Occipital lobe (tissue), 2 donors: Measurements from ENCODE around the gene PPP2CA. TPM values are rescaled to one million over a fixed set of nuclear protein-coding genes. Genes with fewer than 3 reads are reported as not detected.
"Not testable (repeated sequence)": the region's sequence is repeated elsewhere in the genome, so short reads cannot be mapped to it uniquely, and the experiment has no call there.

Experiments
- DNase-seq: peaks from one replicate; lab custom pipeline; 2025; lab: John Stamatoyannopoulos, UW
- total RNA-seq: library from RNA; depleted of rRNA; stranded (reverse); fragments of >200 nt; gene quantifications from one replicate; pipeline ENCODE4 v1.2.3, GENCODE V29; 2014

The PPP2CA gene
- total RNA-seq, 1 donor from 2014 or later = 128 TPM

DNA sequence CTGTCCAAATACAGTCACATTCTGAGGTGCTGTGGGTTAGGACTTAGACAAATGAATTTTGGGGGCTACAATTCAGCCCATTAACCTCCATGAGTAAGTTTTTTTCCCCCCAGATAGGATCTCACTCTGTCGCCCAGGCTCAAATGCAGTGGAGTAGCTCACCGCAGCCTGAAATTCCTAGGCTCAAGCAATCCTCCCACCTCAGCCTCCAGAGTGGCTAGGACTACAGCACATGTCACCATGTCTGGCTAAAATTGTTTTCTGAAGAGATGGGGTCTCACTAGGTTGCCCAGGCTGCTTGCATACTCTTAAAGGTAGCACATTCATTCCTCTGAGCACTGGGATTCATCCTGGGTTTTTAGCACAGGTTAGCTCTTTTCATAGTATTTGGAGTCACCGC is 22.2 kb downstream of the PPP2CA start:
- DNase-seq = no peak

DNA sequence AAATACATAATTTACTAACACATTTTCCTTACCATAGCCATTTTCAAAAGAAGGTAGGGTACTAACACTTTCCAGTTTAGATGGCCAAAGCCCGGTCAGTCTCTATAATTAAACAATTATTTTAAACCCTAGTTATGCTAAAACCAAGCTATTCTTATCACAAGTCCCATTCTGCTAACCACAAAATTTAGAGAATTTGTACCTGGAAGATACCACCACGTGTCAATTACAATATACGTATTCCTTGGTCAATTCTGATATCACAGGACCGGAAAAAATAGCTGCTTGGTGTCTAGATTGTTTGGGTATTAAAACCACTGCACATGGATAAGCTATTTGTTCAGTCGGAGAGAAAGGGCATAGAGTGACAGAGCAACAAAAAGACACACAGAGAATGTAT is 30.2 kb downstream of the PPP2CA start:
- DNase-seq = no peak

DNA sequence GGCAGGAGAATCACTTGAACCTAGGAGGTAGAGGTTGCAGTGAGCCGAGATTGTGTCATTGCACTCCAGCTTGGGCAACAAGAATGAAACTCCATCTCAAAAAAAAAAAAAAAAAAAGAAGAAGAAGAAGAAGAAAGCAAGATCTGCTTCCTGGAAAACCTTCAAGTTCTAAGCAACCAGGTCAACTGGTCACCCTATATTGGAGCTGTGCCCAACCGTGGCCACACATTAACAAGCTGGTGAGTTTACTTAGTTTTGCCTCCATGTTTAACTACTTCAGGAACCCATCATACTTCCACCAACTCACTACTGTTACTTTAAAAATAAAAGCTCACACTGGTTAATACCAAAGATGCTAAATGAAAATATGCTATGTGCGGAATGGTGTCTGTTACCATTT is 36.8 kb downstream of the PPP2CA start:
- DNase-seq = no peak

DNA sequence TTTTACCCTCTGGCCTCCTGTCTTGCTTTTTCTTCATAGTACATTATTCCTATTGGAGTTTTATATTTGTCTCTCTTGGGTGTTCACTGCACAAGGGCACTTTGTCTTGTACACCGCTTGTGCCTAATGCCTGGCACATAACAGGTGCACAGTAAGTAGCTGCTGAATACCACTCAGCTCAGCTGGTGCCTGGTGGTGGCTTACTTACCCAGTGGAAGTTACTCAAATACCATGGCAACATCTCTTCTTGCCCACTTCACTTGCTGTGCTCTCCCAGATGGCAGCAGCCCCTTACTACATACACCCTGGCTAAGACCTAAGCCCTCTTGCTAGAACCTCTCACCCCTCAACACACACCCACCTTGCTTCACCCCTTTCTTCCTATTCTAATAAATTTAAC is 37.8 kb downstream of the PPP2CA start:
- DNase-seq = no peak

DNA sequence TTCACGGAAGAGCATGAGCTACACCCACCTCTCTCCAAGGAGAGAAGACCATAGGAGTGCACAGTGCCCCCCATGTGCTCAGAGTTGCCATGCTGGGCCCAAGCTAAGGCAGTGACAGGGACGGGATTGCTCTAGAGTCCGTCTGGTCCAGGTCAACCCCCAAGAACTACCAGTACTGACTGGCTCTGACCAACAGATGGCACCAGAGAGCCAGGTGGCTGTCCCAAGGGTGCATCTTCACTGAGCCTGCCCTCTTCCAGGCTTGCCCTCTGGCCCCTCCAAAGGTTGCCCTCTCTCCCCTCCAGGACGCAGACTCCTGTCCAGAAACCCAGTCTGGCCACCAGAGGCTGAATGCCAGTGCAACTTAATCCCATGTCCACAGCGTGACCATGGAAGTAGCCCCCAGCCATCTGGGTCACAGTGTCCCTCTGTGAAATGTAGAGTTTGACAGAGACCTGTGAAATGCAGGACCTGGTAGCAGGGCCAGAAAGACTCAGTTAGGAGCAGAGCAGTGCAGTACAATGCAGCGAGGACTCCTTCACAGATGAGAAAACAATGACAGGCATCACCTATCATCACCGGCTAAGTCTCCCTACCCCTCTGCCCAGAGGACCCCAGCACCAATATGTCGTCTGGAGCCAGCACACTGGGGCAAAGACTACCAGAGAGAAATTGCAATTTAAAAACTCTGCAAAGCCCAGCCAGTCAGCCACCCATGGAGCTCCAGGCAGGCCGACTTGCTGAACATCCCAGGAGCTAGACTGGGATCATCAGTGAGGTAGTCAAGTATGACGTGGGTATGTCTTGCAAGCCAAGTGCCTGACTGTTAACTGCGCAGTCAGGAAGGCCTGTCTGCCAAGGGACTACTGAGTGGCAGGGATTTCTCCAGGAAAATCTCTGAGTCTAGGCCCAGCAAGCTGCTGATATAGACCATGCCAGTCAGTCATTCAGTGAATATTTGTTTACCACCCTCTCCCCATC is 41.4 kb downstream of the PPP2CA start:
- peak; percentile 15 for DNase-seq

DNA sequence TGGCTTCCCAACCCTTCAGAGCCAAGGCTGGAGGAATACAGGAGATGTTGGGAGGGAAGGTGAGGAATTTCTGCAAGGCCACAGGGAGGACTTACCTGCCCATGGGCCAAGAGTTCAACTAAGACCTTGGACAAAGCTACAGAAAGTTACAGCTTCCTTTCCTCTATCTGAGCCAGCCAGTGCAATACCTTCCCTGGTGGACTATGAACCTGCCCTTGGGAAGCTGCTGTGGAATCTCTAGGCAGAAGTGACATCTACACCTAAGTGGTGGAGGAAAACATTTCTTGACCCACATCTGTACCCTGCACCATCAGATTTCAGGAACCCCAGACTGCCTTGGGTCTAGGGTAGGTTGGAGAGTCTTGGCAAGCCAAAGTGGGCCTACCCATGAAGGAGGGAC is 42.4 kb downstream of the PPP2CA start:
- DNase-seq = no peak

DNA sequence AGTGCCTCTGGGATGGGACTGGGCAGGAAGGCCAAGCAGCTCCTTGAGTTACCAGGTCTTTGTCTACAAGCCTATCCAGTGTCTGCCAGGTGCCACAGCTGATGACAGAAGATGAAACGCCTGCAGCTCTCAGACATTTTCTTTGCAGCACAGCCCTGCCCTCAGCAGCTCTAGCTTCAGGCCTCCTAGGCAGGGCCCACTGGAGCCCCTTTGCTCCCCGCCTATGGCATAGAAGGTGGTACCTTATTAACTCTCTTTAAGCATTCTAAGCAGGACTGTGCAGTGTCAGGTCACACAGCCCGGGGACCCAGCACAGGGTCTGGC is 47.8 kb downstream of the PPP2CA start:
- DNase-seq = no peak

DNA sequence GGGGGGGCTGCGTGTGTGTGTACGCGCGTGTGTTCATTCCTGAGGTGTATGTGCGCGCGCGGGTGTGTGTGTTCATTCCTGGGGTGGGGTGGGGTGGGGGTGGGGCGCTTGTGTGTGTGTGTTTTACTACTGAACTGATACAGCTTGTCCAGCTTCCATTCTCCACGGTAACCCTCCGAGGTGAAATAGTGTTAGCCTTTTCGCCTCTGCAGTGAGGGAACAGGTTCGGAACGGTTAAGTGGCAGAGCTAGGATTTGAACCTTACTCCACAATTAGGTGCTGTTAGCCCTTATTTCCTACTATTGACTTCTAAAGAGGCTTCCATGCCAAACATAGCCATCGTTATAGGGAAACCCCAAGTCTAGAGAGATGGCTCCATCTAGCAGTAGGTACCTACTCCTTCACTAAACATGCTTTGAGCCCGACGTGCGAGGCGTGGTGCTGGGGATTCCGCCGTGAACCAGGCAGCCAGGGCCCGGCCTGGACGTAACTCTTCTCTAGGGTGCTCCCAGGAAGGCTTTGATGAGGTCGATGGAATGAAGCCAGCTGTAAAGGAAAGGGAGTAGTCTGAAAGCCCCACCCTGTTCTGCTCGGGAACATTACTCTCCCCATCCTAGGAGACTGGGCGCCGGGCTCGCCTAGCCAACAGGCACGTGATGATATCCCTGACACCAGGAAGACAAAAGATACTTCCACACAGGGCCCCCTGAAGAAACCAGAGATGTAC is 48.3 kb downstream of the PPP2CA start:
- no peak for DNase-seq

DNA sequence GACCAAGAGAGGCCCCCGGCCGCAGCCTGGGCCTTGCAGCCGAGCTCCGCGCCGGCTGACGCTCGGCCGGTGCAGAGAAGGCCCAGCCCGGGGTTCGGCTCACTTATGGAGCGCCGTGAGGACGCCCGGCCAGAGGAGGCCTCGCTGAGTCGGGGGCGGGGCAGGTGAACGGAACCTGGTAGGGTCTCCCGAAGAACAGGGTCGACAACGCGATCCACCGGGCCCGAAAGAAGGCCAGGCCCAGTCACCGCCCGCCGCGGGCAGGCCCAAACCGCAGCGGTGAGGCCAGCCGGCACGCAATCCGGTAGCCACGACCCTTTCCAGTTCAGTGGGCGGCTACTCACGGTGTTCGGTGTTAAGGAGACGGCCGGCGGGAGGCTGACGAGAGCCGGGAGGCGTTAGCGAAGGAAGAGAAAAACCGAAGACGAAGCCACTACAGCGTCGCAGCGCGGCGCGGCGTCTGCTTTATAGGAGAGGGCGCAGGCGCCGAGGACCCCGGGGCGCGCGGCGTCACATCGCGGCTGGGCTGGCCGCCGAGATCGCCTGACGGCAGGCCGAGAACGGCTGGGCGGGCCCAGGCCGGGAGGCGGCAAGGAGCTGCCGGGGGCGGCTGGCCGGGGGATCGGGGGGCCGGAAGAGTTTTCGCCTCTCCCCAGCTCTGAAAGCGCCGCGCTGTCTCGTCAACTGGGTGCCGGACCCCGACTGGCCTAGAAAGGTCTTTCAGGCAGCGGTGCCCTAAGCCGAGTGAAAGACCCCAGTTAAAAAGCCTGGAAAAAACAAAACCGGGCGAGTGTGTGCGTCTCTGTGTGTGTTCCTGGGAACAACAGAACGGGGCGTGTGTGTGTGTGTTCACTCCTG is 49.1 kb downstream of the PPP2CA start, which contains the start of gene SKP1:
SKP1 (minus strand) TSS at position 440 of the 858 bp plus-strand sequence. CDS start 2,928 bp downstream, outside the sequence.
- peak; percentile 88 for DNase-seq

DNA sequence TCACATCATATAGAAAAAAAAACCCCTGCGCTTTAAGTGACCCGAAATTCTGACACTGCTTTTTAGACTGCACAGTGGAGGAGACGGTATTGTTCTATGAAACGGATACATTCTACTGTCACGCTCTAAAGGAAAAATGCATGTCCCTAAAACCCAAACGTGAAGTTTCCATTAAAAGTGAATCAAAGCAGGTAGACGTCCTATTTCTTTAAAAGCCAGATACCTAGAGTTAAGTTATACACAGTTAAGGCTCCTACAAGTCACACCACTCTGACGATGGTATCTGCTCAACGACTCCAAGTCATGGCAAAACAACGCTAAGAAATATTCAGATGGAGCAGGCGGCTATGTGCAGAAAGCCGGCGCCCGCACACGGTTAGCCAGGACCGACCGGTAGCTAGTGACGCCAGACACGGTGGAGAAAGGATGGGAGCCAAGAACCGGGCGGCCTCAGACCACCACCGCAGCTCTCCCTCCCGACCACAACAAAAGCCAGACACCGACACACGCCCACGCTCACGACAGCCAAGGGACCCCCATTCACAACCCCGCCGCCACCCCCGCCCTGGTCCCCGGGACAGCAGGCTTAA is 49.9 kb downstream of the PPP2CA start:
- DNase-seq = no peak

DNA sequence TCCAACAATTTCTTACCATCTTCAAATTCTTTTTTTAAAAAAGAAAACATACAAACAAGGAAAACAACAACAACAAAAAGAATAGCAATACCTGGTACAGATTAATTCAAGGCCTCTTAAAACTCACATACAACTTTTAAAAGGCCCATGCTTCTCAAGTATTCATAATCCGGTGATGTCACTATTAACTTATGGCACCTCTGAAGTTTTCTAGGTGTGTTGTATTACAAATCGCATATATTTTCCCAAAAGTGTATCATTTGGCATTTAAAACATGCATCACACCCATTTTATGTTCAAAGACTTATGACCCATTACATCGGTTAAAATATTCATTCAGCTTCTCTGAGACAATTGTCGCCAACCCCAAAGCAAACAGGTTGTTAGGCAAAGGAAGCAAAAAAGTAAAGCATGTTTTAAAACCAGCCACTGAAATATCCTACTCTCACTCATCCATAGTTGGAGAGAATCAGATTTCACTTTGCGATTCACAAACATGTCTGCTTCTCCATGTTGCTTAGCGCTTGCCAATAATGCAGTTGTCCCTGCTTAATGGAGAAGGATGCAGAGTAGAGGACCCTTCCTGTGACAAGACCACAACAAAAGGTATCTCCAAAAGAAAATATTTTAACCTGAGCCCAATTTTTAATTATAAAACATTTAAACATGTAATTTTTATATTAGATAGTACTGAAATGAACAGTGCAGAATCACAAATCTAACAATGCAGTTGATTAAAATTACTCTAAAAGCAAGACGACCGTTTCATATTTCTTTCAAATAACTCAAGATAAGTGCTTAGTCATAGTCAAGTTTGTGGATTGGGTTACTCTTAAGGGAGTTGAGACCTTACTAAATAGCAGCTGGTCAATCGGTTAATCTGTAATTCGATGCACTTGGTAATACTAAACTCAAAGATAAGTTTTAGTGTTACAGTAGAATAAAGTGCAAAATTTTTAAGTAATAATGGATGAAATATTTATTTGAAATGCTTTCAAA is 50.7 kb downstream of the PPP2CA start:
- no peak for DNase-seq

DNA sequence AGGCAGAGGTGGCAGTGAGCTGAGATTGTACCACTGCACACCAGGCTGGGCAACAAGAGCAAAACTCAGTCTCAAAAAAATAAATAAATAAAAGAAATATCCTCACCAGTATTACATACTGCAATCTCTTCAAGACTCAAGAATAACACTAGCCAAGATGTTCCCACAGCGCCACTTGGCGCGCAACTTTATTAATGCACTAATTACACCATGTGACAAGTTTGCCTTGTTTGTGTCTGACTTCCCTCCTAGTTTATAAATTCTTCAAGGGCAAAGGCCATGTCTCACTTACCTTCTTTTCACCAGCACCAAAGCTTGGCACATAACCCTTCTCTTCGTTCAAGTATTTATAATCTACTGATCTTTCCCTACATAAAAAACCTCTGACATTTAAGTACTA is 53.9 kb downstream of the PPP2CA start:
- no peak for DNase-seq

DNA sequence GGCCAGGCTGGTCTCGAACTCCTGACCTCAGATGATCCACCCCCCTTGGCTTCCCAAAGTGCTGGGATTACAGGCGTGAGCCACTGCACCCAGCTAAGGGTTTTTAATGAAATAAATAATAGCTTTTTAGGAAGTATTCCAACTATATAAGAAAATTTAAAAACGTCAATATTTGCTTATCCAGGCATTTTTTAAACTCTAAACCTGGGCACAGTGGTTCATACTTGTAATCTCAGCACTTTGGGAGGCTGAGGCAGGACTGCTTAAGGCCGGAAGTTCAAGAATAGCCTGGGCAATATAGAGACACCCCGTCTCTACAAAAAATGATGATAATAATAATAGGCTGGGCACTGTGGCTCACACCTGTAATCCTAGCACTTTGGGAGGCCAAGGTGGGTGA is 63.3 kb downstream of the PPP2CA start:
- DNase-seq = no peak

DNA sequence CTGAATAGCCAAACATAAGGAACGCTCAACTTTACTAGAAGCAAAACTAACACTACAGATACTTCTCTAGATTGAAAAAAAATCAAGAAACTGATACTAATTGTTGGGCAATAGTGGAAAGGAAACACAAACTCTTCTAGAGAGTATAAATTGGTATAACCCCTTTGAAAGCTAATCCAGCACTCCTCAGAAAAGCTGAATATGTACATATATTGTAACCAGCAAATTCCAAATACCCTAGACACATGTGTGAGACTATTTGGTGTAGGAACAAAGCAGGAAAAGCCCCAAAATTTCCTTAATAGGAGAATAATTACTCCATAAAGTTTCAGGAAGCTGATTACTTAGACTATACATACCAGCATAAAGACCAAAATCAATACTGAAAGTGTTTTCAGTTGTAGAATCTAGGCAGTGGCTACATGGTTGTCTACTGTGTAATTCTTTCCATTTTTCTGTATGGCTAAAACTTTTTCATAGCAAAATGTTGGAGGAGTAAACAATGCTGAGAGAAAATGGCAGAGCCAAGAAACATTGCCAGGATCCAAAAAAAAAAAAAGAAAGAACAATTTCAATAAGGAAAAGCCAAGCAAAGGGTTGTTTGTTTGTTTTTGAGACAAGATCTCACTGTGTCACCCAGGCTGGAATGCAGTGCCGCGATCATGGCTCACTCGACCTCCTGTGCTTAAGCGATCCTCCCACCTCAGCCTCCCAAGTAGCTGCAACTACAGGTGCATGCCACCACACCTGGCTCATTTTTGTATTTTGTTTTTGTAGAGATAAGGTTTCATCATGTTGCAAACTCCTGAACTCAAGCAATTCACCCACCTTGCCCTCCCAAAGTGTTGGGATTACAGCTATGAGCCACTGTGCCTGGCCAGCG is 64.1 kb downstream of the PPP2CA start:
- DNase-seq = no peak

DNA sequence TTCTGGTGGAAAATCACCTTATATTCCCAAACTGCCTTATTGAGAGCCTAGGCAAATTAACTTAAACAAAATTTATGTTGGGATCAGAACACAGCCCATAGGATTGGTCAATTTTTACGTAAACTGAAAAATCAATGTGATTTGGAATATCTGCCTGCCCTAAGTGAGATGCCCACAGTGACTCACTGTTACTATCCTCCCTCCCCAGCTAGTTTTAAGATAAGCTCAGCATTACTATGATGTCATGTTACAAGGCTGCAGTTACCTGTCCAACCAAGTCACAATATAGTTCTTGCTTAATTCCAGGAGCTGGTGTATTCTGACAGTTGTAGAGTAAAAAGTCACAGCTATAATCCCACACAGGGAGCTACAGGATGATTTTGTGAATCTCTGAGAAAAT is 72.2 kb downstream of the PPP2CA start:
- DNase-seq = no peak

DNA sequence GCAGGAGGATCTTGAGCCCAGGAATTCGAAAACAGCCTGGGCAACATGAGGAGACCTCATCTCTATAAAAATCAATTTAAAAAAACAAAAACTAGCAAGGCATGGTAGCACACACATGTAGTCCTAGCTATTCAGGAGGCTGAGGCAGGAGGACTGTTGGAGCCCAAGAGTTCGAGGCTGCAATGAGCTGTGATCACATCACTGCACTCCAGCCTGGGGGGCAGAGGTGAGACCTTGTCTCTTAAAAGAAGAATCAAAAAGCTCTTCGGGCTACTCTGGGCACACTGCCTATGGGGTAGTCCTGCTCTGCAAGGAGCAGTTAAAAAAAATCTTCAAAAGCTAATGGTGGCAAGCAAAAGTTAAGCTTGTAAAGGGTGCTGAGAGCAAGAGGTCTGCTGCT is 72.6 kb downstream of the PPP2CA start:
- no peak for DNase-seq

DNA sequence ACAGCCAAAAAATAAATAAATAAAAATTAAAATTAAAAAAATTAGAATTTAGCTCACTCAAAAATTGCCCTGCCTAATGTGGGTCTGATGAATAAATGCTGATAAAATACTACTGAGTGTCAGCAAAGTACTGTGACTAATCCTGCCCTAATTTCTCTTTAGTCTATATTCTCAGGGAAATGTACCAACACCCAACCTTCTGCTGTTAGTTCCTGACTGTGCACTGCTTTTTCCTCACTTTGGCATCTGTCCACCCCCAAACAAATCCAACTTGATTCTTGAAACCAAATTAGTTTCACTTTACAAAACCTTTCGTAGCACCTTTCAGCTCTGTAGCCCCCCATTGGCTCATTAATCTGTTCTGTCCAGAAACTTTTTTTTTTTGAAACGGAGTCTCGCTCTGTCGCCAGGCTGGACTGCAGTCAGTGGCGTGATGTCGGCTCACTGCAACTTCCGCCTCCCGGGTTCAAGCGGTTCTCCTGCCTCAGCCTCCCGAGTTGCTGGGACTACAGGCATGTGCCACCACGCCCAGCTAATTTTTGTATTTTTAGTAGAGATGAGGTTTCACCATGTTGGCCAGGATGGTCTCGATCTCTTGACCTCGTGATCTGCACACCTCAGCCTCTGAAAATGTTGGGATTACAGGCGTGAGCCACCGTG is 73.6 kb downstream of the PPP2CA start:
- DNase-seq = not testable (repeated sequence)

DNA sequence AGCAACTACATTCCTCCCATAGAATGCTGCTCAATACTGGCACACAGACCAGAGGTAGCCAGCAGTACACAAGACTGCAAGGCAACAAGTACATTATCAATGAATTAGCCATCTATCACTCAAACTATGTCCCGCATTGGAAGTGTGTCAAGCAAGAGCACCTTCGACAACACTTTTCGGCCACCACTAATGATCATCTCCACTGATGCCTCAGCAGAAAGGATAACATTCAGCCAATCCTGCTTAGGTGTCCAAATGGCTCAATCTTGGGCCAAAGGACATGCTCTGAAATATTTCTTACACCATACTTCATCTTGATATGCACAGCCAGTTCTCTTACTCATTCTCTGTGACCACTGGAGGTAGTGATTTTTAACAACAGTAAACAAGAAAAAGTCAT is 74.2 kb downstream of the PPP2CA start:
- no peak for DNase-seq
